Eye (tissue), 1 donor: ENCODE data around the gene OR5V1.
"Not testable (repeated sequence)": the region's sequence is repeated elsewhere in the genome, so short reads cannot be mapped to it uniquely, and the experiment has no call there.

Experiments used
- DNase-seq: peaks from one replicate; pipeline ENCODE4 v3.0.0-alpha.2; 2015

The OR5V1 gene

GRCh38 chr6:29368765-29369164 lies at the start of gene OR5V1:
OR5V1 (minus strand) TSS chr6:29368865; CDS start chr6:29356195, 12,670 bp downstream.
- no peak for DNase-seq

- DNase-seq = no peak
Measured at GRCh38 chr6:29414588-29414987, 45.9 kb upstream of the OR5V1 start, which contains the start of gene OR12D1. OR12D1 (plus strand) TSS chr6:29414928.

- no peak for DNase-seq
Measured at GRCh38 chr6:29403801-29404200, 35.1 kb upstream of the OR5V1 start.

GRCh38 chr6:29399525-29399924 lies 30.9 kb upstream of the OR5V1 start:
- DNase-seq = no peak

- DNase-seq = no peak
Measured at GRCh38 chr6:29395331-29395730, 26.7 kb upstream of the OR5V1 start, which contains the start of gene OR12D2. OR12D2 (plus strand) TSS chr6:29395631; CDS start chr6:29396700, 1,069 bp downstream.

GRCh38 chr6:29388533-29388932 lies 19.9 kb upstream of the OR5V1 start:
- DNase-seq = no peak

GRCh38 chr6:29376003-29376402 lies 7.3 kb upstream of the OR5V1 start:
- no peak for DNase-seq

- DNase-seq = no peak
Measured at GRCh38 chr6:29375191-29375590, 6.5 kb upstream of the OR5V1 start, which contains the start of gene OR12D3. OR12D3 (minus strand) TSS chr6:29375291; CDS start chr6:29375287, 4 bp downstream.

GRCh38 chr6:29355603-29356002 lies 13.1 kb downstream of the OR5V1 start:
- DNase-seq = no peak

GRCh38 chr6:29354980-29355379 lies 13.7 kb downstream of the OR5V1 start:
- DNase-seq = no peak

GRCh38 chr6:29349348-29349747 lies 19.3 kb downstream of the OR5V1 start:
- not testable (repeated sequence) for DNase-seq

- DNase-seq = no peak
Measured at GRCh38 chr6:29345380-29345779, 23.3 kb downstream of the OR5V1 start.

GRCh38 chr6:29336269-29336668 lies 32.4 kb downstream of the OR5V1 start:
- DNase-seq = no peak

GRCh38 chr6:29332676-29333075 lies 36.0 kb downstream of the OR5V1 start:
- DNase-seq = no peak

GRCh38 chr6:29325777-29326176 lies 42.9 kb downstream of the OR5V1 start:
- DNase-seq = no peak

GRCh38 chr6:29323332-29323731 lies 45.3 kb downstream of the OR5V1 start:
- not testable (repeated sequence) for DNase-seq

- no peak for DNase-seq
Measured at GRCh38 chr6:29319931-29320330, 48.7 kb downstream of the OR5V1 start.
